ENCODE measurements around the gene UBE2O.

UBE2O gene

GRCh38 chr17:76439314-76439928 is 13.5 kb downstream of the UBE2O start:
- DNase-seq (no peak), ATAC-seq (no peak)

GRCh38 chr17:76438906-76439305 is 14.0 kb downstream of the UBE2O start:
- no peak for ATAC-seq
- DNase-seq: no peak

GRCh38 chr17:76437467-76438402 is 15.2 kb downstream of the UBE2O start:
- DNase-seq (no peak), ATAC-seq (no peak)

- ATAC-seq (no peak), DNase-seq (no peak)
Measured at GRCh38 chr17:76435751-76436150, 17.2 kb downstream of the UBE2O start.

GRCh38 chr17:76434870-76435269 is 18.1 kb downstream of the UBE2O start:
- DNase-seq (no peak), ATAC-seq (no peak)

GRCh38 chr17:76433693-76434092 is 19.3 kb downstream of the UBE2O start:
- no peak for DNase-seq
- ATAC-seq: no peak

GRCh38 chr17:76432712-76433336 is 20.1 kb downstream of the UBE2O start:
- DNase-seq: no peak
- no peak for ATAC-seq

GRCh38 chr17:76432004-76432403 is 20.9 kb downstream of the UBE2O start:
- ATAC-seq (no peak), DNase-seq (no peak)

- ATAC-seq: no peak
- no peak for DNase-seq
Measured at GRCh38 chr17:76431509-76431908, 21.4 kb downstream of the UBE2O start.

- ATAC-seq (no peak), DNase-seq (no peak)
Measured at GRCh38 chr17:76428511-76428910, 24.4 kb downstream of the UBE2O start.

- ATAC-seq (no peak), DNase-seq (no peak)
Measured at GRCh38 chr17:76427501-76428231, 25.3 kb downstream of the UBE2O start.

- DNase-seq: no peak
Measured at GRCh38 chr17:76426853-76427252, 26.1 kb downstream of the UBE2O start.

GRCh38 chr17:76422860-76423259 is 30.1 kb downstream of the UBE2O start:
- no peak for ATAC-seq
- DNase-seq: no peak

More at GRCh38 chr17:76426853-76427252, 26.1 kb downstream of the UBE2O start:
- ATAC-seq: no peak

GRCh38 chr17:76422406-76422805 is 30.5 kb downstream of the UBE2O start:
- no peak for ATAC-seq
- no peak for DNase-seq

GRCh38 chr17:76421044-76421407 is 31.9 kb downstream of the UBE2O start:
- ATAC-seq (no peak), DNase-seq (no peak)

- ATAC-seq (no peak), DNase-seq (no peak)
Measured at GRCh38 chr17:76420356-76421043, 32.5 kb downstream of the UBE2O start.

- DNase-seq (no peak), ATAC-seq (no peak)
Measured at GRCh38 chr17:76419576-76420260, 33.2 kb downstream of the UBE2O start.

- ATAC-seq (no peak), DNase-seq (no peak)
Measured at GRCh38 chr17:76417499-76418143, 35.3 kb downstream of the UBE2O start.

GRCh38 chr17:76416899-76417298 is 36.1 kb downstream of the UBE2O start:
- DNase-seq (no peak), ATAC-seq (no peak)

GRCh38 chr17:76416457-76416856 is 36.5 kb downstream of the UBE2O start:
- DNase-seq (no peak), ATAC-seq (no peak)

- ATAC-seq: no peak
- no peak for DNase-seq
Measured at GRCh38 chr17:76415786-76416185, 37.2 kb downstream of the UBE2O start.

Measured in stimulated activated naive CD8-positive, alpha-beta T cell treated with anti-CD3 and anti-CD28 coated beads, Interleukin-15, Interleukin-2, amounts not matched to agents 100 U/mL and 50 U/mL, for 24 hours (primary cell).